RPMI7951 (cell line): ENCODE data around the gene MARK4. TPM values are rescaled to one million over a fixed set of nuclear protein-coding genes. Genes with fewer than 3 reads are reported as not detected.
A peak's percentile ranks its signal among the peaks of the same experiment; 100 is the strongest.
"Not testable (repeated sequence)": the region's sequence is repeated elsewhere in the genome, so short reads cannot be mapped to it uniquely, and the experiment has no call there.

Source experiments
- DNase-seq: peaks from one replicate; pipeline ENCODE4 v3.0.0-alpha.2; 2012; ENCODE audit warnings: low read depth
- total RNA-seq: library from RNA; depleted of rRNA; stranded (reverse); fragments of >200 nt; shearing (Covaris generic); gene quantifications from 2 replicates; pipeline ENCODE4 v1.2.3, GENCODE V29; 2014; rRNA removed

Gene MARK4
- total RNA-seq = 6.6 and 7.3 TPM in 2 replicates

DNA sequence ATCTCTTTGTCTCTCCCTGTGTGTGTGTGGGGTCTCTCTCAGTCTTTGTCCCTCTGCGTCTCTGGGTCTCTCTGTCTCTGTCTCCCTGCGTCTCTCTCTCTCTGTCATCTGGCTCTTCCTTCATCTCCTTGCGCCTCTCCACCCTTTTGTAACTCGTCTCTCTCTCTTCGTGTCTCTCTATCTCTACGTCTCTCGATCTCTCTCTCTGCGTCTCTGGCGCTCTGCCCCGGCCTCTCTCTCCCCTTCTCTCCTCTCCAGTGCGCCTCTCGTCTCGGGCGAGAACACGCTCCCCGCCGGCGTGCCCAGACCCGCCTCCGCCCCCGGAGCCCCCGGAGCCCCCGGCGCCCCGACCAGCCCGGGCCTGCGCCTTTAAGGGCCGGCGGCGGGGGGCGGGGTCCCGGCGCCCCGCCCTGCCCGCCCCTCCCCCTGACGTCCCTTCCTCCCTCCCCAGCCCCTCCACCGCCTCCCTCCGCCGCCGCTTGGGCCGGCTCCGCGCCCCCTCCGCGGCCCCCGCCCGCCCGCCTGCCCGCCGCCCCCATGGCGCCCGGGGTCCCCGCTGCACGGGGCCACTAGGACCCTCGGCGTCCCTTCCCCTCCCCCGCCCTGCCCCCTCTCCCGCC, at the start of gene MARK4:
Gene MARK4 (plus strand): TSS at position 440 of the 620 bp plus-strand sequence. CDS start 318 bp downstream, outside the sequence.
- peak; percentile 60 for DNase-seq

GRCh38 chr19:45202637-45203036, 48.4 kb upstream of the MARK4 start:
- no peak for DNase-seq

GRCh38 chr19:45205810-45206209, 45.3 kb upstream of the MARK4 start:
- DNase-seq = no peak

DNA sequence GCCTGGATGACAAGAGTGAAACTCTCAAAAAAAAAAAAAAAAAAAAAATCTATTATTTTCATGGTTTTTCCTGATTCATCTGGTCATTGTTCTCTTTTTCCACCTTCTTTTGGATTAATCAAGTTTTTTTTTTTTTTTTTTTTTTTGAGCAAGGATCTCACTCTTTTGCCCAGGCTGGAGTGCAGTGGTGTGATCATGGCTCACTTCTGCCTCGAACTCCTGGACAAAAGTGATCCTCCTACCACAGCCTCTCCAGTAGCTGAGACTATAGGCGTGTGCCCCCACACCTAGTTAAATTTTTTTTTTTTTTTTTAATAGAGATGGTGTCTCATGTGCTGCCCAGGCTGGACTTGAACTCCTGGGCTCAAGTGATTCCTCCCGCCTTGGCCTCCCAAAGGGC, 44.7 kb upstream of the MARK4 start:
- DNase-seq = no peak

GRCh38 chr19:45211751-45212381, 39.2 kb upstream of the MARK4 start:
- peak; percentile 76 for DNase-seq

- DNase-seq = no peak
Observed at GRCh38 chr19:45213031-45213430, 38.0 kb upstream of the MARK4 start.

- DNase-seq = no peak
Observed at GRCh38 chr19:45215391-45216191, 35.5 kb upstream of the MARK4 start.

DNA sequence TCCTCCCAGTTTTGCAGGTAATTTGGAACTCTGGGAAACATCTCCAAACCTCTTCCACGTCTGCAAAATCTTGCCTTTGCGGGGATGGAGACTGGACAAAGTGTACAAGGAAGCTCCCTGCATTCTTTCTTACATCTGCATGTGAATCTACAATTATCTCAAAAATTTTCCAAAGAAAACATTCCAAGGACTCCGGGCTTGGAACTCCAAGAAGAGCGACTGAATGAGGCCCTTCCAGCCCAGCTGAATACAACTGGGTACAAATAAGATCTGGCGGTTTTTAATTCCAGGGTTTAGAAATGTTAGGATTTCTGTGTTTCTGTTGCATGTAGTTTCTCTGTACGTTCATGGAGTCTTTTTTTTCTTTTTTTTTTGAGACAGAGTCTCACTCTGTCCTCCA, 34.4 kb upstream of the MARK4 start:
- no peak for DNase-seq

GRCh38 chr19:45217193-45217956, 33.7 kb upstream of the MARK4 start:
- no peak for DNase-seq

- DNase-seq = no peak
Observed at GRCh38 chr19:45217957-45218334, 33.1 kb upstream of the MARK4 start.

- no peak for DNase-seq
Observed at GRCh38 chr19:45218426-45218825, 32.6 kb upstream of the MARK4 start.

- DNase-seq = no peak
Observed at GRCh38 chr19:45218911-45219743, 31.9 kb upstream of the MARK4 start.

GRCh38 chr19:45222724-45223123, 28.3 kb upstream of the MARK4 start:
- no peak for DNase-seq

- no peak for DNase-seq
Observed at GRCh38 chr19:45223879-45224278, 27.2 kb upstream of the MARK4 start.

DNA sequence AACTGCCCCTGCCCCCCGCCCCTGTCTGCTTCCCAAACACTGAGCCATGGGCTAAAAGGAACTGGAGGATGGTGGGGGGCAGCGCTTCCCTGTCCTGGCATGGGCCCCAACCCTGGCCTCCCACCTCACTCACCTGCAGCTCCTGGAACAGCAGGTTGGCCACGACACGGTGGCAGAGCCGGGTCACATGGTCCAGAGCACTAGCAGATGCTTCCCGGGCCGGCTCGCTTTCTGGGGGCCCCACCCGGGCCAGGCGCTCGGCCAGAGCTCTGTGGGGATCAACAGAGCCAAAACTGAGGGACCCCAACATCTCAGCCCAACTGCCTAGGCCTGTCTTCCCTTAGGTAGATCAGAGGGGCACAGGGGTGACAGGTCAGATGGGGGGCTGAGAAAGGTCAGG, 26.4 kb upstream of the MARK4 start:
- no peak for DNase-seq

- DNase-seq = not testable (repeated sequence)
Observed at GRCh38 chr19:45229056-45229455, 22.0 kb upstream of the MARK4 start.

DNA sequence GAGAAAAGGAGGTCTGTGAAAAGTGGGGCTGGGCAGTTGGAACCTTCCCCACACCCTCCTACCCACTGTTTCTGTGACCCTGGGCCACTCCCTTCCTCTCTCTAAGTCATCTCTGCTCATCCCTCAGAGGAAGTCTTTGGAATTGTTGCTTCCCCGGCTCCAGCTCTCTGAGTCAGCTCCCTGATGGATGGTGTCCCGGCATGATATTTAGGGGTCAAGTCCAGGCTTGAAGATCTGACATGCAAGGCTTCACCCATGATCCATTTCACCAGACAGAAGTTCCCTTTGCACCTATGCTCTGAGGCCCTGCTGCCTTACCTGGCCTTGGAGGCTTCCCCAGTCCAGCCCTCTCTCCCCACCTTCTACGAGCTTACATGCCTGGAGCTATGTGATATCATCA, 19.2 kb upstream of the MARK4 start:
- no peak for DNase-seq

GRCh38 chr19:45234089-45234869, 16.8 kb upstream of the MARK4 start:
- no peak for DNase-seq

- DNase-seq = no peak
Observed at GRCh38 chr19:45235485-45235884, 15.6 kb upstream of the MARK4 start.

GRCh38 chr19:45238556-45238955, 12.5 kb upstream of the MARK4 start:
- no peak for DNase-seq
